ENCODE results near the gene EIF2B1. TPM values are rescaled to one million over a fixed set of nuclear protein-coding genes. Genes with fewer than 3 reads are reported as not detected.

Gene EIF2B1
- polyA plus RNA-seq, 4 donors, result 65.2 to 72.0 (median 67.6) TPM

- no peak for DNase-seq (ENCODE audit: low read depth in 4 of 4, low spot score in 3 of 4)
These were observed 61.1 kb downstream of the EIF2B1 start for GRCh38 chr12:123572391-123572790.

GRCh38 chr12:123571343-123571813 lies 62.1 kb downstream of the EIF2B1 start:
- no peak for DNase-seq (ENCODE audit: low read depth in 4 of 4, low spot score in 3 of 4)

Other genes with a start within 250 kb of the EIF2B1 start
- gene KMT5A, start 249.6 kb downstream of the EIF2B1 start, polyA plus RNA-seq (ENCODE audit: insufficient read length in 4 of 4), result 10 to 100 TPM; 45.6 to 53.9 (median 47.3) TPM
- gene RILPL2, start 197.0 kb downstream of the EIF2B1 start, polyA plus RNA-seq (ENCODE audit: insufficient read length in 4 of 4), result 1 to 10 TPM; 5.2 to 6.3 (median 5.9) TPM
- 10 to 100 TPM; 34.5 to 39.2 (median 38.4) TPM for gene SNRNP35, start 175.5 kb downstream of the EIF2B1 start, polyA plus RNA-seq (ENCODE audit: insufficient read length in 4 of 4)
- 10 to 100 TPM; 16.1 to 18.4 (median 17.1) TPM for gene RILPL1, start 100.0 kb downstream of the EIF2B1 start, polyA plus RNA-seq (ENCODE audit: insufficient read length in 4 of 4)
- gene TMED2, start 49.1 kb downstream of the EIF2B1 start, polyA plus RNA-seq (ENCODE audit: insufficient read length in 4 of 4), result 100 to 1,000 TPM; 231 to 243 (median 237) TPM
- 10 to 100 TPM; 24.7 to 27.8 (median 27.0) TPM for gene DDX55, start 31.6 kb downstream of the EIF2B1 start, polyA plus RNA-seq (ENCODE audit: insufficient read length in 4 of 4)
- 10 to 100 TPM; 28.4 to 39.6 (median 37.8) TPM for gene GTF2H3, start 143 bp upstream of the EIF2B1 start, polyA plus RNA-seq (ENCODE audit: insufficient read length in 4 of 4)
- gene TCTN2, start 37.4 kb upstream of the EIF2B1 start, polyA plus RNA-seq (ENCODE audit: insufficient read length in 4 of 4), result 10 to 100 TPM; 25.0 to 33.0 (median 28.8) TPM
- 10 to 100 TPM; 17.3 to 20.3 (median 18.7) TPM for gene ATP6V0A2, start 78.7 kb upstream of the EIF2B1 start, polyA plus RNA-seq (ENCODE audit: insufficient read length in 4 of 4)
- 1 to 10 TPM; 4.5 to 5.5 (median 4.8) TPM for gene DNAH10, start 128.6 kb upstream of the EIF2B1 start, polyA plus RNA-seq (ENCODE audit: insufficient read length in 4 of 4)

All from right renal pelvis (tissue), 4 donors.